Putamen (tissue), 1 donor: Measurements from ENCODE around the gene P4HB.

Experiments used
- DNase-seq: peaks from one replicate; pipeline ENCODE4 v3.0.0-alpha.2; 2016; ENCODE audit warnings: low spot score

P4HB gene

DNA sequence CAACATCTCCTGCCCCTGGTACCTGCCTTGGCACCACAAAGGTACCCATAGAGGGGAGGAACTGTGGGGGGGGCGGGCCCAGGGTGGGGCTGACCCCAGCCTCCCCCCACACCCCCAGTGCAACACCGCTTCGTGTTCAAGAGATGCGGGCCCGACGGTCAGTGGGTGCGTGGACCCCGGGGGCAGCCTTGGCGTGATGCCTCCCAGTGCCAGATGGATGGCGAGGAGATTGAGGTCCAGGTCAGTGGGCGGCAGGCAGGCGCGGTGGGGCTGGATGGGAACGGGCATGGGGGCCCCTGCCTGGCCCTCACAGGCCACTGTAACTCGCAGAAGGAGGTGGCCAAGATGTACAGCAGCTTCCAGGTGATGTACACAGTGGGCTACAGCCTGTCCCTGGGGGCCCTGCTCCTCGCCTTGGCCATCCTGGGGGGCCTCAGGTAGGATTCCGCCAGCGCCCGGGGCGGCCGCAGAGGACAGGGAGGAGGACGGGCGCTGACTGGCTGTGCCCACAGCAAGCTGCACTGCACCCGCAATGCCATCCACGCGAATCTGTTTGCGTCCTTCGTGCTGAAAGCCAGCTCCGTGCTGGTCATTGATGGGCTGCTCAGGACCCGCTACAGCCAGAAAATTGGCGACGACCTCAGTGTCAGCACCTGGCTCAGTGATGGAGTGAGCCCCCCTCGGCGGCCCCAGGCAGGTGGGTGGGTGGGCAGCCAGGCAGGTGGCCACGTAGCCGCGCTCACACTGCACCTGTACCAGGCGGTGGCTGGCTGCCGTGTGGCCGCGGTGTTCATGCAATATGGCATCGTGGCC, 49.2 kb downstream of the P4HB start:
- no peak for DNase-seq

DNA sequence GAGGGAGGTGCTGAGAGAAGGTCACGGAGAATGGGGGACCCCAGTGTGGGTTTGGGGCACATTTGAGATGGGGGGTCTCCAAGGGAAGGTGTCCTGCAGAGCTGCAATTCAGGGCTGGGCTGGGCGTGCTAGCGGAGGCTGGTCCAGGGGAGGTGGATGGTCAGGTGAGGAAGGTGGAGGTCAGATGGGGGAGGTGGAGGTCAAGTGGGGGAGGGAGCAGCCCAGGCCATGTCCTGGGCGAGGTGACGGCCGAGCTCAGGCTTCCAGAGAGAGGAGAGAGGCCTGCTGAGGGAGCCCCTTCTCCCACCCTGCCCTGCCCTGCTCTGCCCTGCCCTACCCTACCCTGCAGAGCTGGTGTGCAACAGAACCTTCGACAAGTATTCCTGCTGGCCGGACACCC, 49.9 kb downstream of the P4HB start:
- no peak for DNase-seq

DNA sequence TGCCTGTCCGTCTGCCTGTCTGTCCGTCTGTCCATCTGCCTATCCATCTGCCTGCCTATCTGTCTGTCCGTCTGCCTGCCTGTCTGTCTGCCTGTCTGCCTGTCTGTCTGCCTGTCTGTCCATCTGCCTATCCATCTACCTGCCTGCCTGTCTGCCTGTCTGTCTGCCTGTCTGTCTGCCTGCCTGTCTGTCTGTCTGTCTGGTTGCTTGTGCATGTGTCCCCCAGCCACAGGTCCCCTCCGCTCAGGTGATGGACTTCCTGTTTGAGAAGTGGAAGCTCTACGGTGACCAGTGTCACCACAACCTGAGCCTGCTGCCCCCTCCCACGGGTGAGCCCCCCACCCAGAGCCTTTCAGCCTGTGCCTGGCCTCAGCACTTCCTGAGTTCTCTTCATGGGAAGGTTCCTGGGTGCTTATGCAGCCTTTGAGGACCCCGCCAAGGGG, 50.8 kb downstream of the P4HB start:
- DNase-seq = no peak

DNA sequence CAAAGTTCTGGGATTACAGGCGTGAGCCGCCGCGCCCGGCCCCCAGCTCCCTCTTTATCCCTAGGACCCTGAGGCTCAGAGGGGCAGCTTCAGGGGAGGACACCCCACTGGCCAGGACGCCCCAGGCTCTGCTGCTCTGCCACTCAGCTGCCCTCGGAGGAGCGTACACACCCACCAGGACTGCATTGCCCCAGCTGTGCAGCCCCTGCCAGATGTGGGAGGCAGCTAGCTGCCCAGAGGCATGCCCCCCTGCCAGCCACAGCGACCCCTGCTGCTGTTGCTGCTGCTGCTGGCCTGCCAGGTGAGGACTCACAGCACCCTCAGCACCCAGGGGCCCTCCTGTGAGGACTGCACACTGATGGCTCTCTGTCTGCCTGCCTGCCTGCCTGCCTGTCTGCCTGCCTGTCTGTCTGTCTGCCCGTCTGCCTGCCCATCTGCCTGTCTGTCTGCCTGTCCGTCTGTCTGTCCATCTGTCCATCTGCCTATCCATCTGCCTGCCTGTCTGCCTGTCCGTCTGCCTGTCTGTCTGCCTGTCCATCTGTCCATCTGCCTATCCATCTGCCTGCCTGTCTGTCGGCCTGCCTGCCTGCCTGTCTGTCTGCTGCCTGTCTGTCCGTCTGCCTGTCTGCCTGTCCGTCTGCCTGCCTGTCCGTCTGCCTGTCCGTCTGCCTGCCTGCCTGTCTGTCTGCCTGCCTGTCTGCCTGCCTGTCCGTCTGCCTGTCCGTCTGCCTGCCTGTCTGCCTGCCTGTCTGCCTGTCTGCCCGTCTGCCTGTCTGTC, 51.4 kb downstream of the P4HB start:
- DNase-seq = no peak

DNA sequence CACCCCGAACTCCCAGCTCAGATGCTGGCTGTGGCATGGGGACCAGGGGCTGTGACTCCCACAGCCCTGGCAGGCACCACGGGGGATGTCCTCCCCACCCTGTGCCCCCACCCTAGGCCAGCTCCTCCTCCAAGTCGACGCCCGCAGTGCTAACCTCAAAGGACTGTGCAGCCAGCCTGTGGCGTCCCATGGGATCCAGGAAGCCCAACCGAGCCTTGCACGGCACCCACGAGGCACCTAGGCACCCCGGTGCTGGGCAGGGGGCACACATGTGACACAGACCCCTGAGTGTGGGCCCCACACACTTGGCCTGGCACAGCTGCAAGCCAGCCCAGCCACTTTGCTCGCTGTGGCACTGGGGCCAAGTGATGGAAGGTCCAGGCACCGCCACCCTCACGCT, 52.5 kb downstream of the P4HB start:
- no peak for DNase-seq

DNA sequence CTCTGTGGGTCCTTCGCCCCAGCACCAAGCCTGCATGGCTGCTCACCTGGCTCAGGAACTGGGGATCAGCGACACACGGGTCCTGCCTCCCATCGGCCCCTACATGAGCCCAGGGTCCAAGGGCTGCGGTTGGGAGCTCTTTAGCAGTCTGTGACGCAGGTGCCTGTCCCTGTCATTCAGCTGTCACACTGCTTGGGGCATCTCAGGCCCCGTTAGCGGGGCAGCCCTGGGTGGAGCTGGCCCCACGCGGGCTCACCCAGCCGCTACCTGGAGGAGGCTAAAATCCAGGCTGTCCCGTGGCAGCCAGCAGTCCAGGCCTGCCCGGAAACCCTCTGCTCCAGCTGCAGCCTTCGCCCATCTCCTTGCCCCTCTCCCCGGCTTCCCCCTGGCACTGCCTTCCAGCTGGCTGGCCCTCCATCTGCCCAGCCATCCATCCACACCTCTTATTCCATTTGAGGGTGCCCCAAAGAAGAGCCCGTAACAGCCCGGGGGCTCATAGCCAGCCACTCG, 53.1 kb downstream of the P4HB start:
- no peak for DNase-seq

DNA sequence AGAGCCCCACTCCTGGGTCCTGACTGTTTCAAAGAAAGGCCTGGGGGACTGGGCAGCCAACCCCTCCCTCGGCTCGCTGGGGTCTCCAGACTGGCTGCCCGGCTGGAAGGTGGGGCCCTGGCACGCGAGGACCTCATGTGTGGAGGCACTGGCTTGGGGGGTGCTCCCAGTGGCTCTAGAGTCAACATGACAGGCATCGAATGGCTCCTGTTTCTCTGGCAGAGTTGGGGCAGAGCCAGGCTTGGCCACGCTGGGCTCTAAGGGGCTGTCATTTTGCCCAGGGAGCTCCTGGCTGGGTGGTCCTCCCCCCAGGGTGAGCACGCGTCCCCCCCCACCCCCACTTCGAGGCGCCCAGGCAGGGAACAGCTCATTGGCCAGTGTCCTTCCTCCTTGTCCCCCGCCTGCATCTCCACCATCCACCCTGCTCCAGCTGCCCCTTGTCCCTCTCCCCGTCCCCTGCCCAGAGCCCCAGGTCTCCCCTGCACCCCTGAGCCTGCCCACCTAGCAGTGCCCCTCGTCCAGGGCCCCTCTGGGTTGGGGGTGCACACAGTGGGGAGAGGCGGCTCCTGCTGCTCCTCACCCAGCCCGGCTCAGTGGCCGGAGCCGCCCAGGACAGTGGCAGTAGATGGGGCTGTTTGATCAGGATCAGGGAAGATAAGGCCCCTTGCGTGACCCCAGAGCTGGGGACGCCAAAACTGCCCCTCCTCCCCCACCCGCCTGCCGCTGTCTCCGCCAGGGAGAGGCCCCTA, 53.7 kb downstream of the P4HB start:
- DNase-seq = no peak

DNA sequence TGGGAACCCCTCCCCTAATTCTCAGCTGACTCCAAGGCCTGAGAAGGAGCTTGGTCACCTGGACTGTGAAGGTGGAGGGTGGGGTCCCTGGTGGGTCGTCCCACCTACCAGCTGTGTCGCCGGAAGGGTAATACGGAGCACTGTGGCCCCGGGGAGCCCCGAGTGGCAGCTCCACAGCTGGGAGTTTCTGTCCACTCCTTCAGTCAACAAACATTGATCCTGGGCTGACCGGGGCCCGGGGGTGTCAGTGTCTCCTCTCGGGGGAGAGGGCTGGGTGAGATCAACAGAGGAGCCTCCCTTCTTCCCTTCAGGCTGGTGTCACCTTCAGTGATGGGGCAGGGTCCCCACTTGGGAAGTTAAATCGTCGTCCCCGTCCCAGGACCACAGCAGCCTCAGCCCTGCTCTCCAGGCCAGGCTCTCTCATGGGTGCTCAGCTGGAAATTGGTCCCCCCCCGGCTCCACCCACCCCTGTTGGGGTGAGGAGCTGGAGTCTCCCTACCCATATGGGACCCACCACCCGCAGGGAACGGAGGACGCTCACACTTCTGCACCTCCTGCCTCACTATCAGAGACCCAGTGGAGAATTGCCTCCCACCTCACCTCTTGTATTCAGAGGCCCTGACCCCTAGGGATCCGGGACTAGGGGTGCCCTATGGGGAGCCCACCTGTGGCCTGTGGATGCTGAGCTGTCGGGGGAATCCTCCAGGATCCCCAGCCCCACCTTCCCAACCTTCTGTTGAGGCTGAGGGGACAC, 54.5 kb downstream of the P4HB start:
- no peak for DNase-seq

DNA sequence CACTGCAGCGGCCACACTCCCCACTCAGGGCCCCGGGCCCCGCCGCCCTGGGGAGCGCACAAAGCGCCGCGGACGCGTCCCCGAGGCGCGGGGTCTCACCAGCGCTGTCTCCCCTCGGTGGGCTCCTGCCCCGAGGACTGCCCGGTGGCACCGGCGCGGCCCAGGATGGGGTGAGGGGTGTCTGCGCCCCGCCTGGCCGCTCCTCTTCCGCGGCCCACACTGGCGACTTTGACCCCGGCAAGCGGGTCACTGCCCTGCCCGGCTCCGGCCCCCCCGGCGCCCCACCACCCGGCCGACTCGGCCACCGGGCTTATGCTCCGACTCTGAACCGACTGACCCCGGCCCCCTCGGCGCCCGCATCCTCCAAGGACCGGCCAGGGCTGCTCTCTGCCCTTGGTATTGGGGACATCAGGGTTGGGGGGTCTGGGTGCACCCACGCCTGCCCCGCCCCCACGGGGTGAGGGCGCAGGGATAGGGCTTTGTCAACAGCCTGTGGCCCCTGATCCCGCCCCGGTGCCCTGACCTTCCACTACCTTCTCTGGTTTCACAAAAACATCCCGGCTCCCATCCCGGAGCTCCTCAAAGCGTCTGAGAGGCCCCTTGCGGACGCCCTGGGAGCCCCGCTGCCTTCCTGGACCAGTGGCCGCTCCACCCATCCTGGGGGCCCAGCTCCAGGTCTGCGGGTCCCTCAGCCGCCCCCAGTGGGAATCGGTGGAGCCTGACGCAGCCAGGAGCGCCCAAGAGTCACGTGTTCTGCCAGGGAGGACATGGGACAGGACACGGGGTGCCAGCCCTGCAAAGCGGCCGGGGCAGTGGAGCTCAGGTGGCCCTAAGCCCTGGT, 55.6 kb downstream of the P4HB start:
- DNase-seq = no peak

DNA sequence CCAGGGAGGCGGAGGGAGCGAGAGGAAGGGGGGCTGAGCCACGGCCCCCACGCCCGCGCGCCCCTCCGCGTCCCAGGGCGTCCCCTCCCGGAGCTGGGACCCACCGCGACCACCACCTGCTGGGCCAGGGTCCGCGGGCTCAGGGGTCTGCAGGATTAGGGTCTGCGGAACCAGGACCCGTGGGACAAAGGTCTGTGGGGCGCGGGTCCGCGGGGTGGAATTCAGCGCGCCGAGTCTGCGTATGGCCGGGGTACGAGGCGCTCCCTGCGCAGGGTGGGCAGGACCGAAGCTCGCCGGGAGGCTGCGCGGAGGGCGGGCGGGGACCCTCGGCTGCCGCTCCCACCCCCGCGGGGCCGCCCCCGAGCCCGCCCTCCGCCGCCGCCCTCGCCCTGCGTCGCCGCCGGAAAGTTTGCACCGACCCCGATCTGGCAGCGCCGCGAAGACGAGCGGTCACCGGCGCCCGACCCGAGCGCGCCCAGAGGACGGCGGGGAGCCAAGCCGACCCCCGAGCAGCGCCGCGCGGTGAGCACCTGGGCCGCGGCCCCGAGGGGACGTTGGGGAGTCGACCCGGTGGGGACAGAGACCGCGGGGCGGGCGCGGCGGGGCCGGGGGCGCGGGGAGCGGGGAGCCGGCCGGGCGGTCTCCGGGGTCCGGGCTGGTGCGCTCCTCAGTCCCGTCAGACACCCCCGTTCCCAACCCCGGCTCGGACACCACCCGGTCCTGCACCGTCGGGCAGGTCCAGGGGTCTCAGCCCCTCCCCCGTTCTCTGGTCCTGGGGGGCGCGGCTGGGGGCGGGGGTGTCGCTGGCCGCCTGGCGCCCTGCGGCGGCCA, 56.4 kb downstream of the P4HB start, which contains the start of gene GCGR:
GCGR (plus strand) TSS at position 423 of the 831 bp plus-strand sequence. CDS start 4,869 bp downstream, outside the sequence.
- DNase-seq = no peak

DNA sequence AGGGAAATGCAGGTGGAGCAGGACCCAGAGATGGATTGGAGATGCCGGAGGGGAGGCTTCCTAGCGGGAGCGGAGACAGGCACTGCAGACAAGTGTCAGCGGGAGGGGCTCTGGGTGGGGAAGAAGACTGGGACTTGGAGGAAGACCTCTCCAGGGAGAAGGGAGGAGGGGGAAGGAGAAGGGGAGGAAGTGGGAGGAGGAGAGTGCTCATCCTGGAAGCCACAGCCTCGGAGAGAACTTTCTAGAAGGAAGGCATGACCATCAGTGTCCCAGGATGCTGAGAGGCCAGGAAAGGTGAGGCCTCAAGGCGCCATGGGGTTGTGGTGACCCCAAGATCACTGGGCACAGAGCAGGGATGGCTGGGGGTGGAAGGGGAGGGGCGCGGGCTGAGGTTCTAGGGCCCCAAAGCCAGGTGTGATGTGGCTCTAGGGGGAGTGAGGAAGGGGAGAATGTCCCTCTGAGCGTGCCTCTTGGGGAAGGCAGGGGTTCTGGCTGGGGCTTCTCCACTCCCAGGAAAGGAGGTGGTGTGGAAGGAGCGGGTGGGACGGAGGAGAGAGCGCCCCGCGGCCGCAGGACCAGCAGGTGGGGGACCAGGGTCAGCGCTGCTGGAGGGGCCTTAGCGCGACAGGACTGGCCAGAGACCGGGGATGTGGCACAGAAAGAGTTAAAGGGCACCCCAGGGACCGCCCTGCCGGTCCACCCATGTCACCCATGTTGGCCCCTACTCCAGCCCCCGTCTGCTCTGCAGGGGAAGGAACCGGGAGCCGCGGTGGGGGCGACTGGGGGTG, 57.3 kb downstream of the P4HB start:
- DNase-seq = no peak

DNA sequence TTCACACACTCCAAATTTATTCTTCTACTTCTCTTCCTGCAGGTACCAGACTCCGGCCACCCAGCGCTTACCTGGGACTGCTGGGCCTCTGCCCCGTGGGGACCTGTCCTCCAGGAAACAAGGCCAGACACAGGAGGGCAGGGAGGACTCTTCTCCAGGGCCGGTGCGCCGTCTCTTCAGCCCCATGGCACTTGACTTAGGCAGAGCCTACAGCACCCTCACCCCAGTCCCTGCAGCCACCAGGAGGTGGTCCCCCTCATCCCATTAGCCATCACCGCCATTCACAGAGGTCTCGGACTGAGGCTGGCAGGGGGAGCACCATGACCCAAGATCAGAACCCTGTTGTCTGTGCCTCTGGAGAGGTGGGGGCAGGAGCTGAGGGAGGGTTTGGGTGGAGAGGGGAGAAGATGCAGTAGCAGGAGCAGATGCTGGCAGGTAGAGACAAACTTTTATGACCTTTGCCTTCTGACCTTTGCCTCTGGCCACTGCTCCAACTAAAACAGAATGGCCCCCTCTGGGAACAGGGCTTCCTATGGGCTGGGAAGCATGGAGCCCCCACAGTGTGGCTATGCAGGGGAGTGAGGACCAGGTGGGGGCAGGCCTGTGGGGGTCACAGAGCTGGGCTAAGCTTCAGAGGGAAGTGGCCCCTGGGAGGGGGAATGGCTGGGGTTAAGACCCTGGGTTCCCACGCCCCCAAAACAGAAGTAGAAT, 58.1 kb downstream of the P4HB start:
- no peak for DNase-seq

DNA sequence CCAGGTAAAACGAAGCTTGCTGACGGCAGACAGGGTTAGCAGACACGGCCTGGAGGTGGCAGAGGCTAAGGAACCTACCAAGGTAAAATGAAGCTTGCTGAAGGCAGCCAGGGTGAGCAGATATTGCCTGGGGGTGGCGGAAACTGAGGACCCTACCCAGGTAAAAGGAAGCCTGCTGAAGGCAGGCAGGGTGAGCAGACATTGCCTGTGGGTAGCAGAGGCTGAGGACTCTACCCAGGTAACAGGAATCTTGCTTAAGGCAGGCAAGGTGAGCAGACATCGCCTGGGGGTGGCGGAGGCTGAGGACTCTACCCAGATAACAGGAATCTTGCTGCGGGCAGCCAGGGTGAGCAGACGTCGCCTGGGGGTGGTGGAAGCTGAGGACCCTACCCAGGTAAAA, 59.0 kb downstream of the P4HB start:
- no peak for DNase-seq

DNA sequence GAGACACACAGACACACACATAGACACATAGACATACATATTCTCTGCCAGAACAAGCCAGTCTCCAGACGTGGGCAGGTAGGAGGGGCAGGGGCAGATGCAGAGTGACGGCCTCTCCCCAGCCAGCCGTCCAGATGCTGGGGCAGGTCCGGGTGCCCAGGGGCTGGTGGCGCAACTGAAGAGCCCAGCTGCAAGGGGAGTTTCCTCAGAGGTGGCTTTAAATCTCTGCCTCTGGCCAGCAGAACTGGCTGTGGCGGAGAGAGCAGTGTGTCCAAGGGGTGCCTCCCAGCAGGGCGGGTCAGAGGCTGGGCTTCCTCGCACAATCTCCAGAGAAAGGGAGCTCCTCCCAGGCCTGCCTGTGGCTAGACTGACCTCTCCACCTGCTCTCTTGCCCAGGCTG, 65.8 kb downstream of the P4HB start:
- DNase-seq = no peak

DNA sequence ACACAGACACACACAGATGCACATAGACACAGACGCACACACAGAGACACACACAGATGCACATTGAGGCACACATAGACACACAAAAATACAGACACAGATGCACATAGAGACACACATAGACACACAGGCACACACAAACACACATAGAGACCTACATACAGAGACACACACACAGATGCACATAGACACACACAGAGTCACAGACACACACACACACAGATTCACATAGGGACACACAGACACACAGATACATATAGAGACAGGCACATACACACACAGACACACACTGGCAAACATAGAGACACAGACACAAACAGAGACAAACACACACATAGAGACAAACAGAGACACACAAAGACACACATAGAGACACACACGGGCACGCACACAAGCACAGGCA, 66.3 kb downstream of the P4HB start:
- no peak for DNase-seq
